ENCODE data around the gene RNF130. TPM values are rescaled to one million over a fixed set of nuclear protein-coding genes. Genes with fewer than 3 reads are reported as not detected.

Gene RNF130, protein sequence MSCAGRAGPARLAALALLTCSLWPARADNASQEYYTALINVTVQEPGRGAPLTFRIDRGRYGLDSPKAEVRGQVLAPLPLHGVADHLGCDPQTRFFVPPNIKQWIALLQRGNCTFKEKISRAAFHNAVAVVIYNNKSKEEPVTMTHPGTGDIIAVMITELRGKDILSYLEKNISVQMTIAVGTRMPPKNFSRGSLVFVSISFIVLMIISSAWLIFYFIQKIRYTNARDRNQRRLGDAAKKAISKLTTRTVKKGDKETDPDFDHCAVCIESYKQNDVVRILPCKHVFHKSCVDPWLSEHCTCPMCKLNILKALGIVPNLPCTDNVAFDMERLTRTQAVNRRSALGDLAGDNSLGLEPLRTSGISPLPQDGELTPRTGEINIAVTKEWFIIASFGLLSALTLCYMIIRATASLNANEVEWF
- total RNA-seq, result 28.3 and 36.6 TPM in 2 replicates

DNA sequence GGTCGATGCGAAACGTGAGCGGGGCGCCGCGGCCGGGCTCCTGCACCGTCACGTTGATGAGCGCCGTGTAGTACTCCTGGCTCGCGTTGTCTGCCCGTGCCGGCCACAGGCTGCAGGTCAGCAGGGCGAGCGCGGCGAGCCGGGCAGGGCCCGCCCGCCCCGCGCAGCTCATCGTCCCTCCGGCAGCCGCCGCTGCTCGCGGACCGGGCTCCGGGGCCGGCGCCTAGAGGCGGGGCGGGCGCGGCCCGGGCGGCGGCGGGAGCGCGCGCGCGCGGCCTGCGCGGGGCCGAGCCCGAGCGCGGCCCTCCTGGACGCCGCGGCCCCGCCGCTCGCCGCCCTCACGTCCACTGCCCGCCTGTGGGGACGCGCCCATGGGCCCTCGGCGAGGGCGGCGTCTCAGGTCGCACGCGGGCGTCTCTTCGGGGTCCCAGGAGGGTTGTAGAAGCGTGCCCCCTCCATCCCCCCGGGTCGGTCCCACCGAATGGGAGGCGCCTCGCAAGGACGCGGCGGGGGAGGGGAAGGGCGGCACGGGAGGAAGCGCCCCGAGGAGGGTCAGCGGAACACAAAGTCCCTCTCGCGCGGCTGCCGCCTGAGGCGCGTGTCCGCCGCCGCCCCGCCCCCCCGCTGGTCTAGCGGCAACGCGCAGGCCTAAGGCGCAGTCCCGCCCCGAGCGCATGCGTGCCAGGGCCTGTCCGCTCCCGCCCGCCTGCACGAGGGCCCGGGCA, at the start of gene RNF130:
Gene RNF130, minus strand, starts transcription at position 229 of the 725 bp plus-strand sequence. Its CDS starts 57 bp downstream, at position 172.
- TF ChIP-seq, protein P1, sequence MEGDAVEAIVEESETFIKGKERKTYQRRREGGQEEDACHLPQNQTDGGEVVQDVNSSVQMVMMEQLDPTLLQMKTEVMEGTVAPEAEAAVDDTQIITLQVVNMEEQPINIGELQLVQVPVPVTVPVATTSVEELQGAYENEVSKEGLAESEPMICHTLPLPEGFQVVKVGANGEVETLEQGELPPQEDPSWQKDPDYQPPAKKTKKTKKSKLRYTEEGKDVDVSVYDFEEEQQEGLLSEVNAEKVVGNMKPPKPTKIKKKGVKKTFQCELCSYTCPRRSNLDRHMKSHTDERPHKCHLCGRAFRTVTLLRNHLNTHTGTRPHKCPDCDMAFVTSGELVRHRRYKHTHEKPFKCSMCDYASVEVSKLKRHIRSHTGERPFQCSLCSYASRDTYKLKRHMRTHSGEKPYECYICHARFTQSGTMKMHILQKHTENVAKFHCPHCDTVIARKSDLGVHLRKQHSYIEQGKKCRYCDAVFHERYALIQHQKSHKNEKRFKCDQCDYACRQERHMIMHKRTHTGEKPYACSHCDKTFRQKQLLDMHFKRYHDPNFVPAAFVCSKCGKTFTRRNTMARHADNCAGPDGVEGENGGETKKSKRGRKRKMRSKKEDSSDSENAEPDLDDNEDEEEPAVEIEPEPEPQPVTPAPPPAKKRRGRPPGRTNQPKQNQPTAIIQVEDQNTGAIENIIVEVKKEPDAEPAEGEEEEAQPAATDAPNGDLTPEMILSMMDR (conservative IDR thresholded peaks at IDR 0.05; ENCODE audit: low read depth, low read length), result no peak
- H3K4me3 ChIP-seq (ENCODE audit: low read depth, low read length), result peak within 1 kb of the TSS; percentile 73
- DNase-seq (ENCODE audit: low read depth), result peak; percentile 7

DNA sequence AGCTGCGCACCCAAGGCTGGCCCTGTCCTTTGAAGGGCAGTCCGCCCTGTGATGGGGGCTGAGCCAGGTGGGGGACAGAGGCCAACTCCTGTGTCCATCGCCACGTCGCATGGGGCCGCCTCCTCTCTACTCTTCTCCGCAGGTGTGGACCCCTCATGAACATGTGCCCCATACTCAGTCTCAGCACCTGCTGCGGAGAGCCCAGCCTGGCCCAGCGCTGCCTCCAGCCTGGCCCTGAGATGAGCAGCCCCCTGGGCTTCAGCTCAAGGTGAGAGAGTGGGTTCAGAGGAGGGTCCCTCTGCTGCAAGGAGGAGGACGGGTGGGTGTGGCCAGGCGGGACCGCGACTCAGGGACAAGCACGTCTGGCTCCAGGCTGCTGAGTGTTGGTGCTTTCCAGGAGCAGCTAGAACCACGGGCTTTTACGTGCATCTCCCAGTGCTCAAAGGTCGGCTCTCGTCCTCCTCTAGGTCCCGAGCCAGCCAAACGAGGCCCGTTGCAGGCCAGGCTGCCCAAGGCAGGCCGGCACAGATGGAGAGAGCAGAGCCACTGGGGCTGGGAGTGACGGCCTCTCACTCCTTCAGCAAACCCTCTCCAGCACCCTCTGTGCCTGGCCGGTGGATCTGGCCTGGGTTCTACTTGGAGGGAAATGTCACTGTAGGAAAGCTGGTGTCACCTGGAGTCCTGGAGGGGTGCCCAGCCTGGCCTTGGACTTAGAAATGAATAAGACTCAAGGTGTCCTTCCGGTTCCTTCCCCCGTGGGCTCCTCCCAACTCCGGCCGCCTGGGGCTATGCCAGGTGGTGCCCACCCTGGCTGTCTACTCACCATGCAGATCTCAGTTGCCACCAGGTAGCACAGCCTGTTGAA, 48.9 kb upstream of the RNF130 start:
- no peak overlapping the region for H3K4me3 ChIP-seq (ENCODE audit: low read depth, low read length)
- TF ChIP-seq, protein P1 (conservative IDR thresholded peaks at IDR 0.05; ENCODE audit: low read depth, low read length), result no peak
- no peak for DNase-seq (ENCODE audit: low read depth)

DNA sequence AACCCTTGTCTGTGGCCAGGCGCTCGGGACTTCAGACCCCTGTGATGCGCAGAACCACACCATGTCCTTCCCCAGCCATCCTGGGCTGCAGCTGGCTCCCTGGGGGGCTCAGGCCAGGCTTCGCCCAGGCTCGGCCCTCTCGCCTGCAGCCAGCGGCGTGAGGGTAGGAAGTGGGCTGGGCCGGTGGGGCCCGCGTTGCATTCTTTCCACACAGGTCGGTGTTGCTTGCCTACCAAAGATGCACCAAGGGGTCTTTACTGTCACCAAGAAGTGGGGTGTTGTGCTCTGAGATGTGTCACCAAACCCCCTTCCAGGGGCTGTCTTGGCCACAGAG, 48.3 kb upstream of the RNF130 start:
- TF ChIP-seq, protein P1 (conservative IDR thresholded peaks at IDR 0.05; ENCODE audit: low read depth, low read length), result no peak
- no peak overlapping the region for H3K4me3 ChIP-seq (ENCODE audit: low read depth, low read length)
- no peak for DNase-seq (ENCODE audit: low read depth)

DNA sequence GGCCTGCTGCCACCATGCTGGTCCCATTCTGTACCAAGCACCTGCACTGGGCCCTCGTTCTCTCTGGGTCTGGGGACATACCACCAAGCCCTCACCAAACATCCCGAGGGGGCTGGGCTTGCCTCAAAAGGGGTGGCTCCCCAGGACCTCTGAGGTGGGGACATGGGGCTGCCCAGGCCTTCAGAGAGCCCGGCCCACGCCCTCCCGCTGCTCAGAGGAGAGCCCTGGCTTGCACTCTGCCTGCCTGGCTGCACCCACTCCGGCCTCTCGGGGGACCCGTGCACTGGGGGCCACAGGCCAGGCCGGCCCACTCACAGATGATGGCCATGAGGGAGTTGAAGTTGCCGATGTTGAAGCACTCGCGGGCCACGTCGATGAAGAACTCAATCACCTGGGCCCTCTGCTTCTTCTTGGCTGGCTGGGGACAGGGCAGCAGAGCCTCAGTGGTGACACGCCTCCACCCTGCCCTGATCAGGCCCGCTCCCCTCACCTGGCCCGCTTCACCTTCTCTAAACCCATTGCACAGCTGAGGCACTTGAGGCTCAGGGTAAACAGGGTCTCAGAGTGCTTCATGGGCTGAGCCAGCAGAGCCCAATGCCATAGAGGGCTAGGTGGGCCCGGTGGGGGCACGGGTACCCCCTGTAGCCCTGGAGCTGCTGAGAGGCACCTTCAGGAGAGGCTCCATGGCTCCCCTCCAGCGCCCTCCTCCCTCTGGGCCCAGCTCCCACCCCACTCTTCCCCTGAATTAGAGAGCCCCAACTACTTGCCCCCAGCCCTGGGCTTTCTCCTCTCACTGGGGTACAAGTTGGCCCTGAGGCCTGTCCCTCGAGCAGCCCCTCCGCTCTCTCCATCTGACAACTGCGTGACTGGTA, 47.7 kb upstream of the RNF130 start:
- TF ChIP-seq, protein P1 (conservative IDR thresholded peaks at IDR 0.05; ENCODE audit: low read depth, low read length), result no peak
- H3K4me3 ChIP-seq (ENCODE audit: low read depth, low read length), result no peak overlapping the region
- no peak for DNase-seq (ENCODE audit: low read depth)

DNA sequence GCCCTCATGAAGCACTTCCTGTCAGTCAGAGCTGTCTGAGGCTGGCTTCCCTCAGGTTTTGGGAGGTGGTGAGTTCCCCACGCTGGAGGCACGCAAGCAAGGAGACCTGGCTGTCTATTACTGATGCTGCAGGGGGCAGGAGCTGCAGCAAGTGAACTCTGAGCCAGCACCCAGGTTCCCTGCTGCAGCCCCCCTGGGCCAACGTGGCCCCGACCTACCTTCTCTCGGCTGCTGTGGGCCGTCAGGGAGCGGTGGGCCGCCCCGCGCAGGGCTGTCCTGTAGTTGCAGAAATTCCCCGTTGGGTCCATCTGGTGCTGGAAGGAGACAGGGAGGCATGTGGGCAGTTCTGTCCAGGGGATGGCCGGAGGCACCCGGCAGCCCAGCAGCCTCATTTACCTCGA, 46.8 kb upstream of the RNF130 start:
- TF ChIP-seq, protein P1 (conservative IDR thresholded peaks at IDR 0.05; ENCODE audit: low read depth, low read length), result no peak
- no peak for DNase-seq (ENCODE audit: low read depth)
- H3K4me3 ChIP-seq (ENCODE audit: low read depth, low read length), result no peak overlapping the region

All from epithelial cell of proximal tubule (primary cell).